Measurements from ENCODE around the gene CSTA. TPM values are rescaled to one million over a fixed set of nuclear protein-coding genes. Genes with fewer than 3 reads are reported as not detected.
A peak's percentile ranks its signal among the peaks of the same experiment; 100 is the strongest.

CSTA gene
- total RNA-seq, 2 experiments from 2014 or later, result not detected

DNA sequence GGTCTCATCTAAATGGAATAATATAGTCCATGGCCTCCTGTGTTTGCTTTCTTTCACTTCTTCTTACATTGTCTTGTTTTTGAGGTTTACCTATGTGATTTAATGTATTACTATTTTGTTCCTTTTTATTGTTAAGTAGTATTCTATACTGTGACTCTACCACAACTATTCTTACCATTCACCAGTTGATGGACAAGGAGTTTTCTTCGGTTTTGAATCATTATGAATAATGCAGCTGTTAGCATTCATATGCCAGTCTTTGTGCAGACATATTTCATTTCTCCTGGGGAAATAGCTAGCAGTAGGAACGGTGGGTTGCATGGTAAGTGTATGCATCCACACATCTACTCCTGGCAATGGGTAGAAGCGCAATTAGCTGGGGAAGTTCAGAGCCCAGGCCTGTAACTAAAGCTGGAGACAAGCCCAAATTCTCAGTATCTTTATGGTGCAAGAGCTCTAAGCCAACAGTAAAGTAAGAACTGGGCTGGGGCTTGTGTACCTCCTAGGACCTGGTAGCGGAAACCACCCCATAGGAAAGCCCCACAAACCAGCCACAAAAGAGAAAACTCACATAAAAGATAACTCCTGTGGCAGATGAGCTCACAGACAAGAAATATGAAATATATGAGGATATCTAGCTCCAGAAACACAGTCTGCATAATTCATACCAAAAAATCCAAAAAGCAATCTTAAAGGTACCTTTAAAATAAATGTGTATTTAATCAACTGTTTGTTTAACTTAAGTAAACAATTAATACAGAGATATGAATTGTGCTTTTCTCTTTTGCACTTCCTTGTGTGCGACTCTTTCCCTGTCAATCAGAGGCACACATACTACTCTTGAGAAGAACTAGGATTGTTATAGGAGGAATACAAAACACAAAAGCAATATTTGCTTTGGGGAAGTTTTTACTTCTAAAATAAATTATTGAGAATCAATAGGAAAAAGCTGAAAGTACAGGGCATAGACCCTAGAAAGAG lies 2.7 kb upstream of the CSTA start:
- Mint-ChIP-seq H3K4me1 (peaks cover 19% of the 10 kb centered on the region), H3K27me3 (no peaks in the 10 kb centered on the region), H3K36me3 (ENCODE audit: low read depth) (no peaks in the 10 kb centered on the region), H3K27ac (peak overlapping the region; percentile 48), H3K4me3 (no peak overlapping the region), H3K9me3 (ENCODE audit: low read depth) (peaks cover 6% of the 10 kb centered on the region)
- intact Hi-C loops (cut with DNase I, micrococcal nuclease), result no loop called here
- ATAC-seq (peak; percentile 96), DNase-seq (peak; percentile 57)
- ChIA-PET POLR2A (interaction anchor here (0.7 to 1.0 kb wide), 2 partner anchors 94 to 333 kb away, joined by 3 to 4 read pairs; partner anchors contain the start of gene WDR5B), CTCF (interaction anchor here (1.0 to 4.3 kb wide), 5 partner anchors 9 to 220 kb away, joined by 3 to 15 read pairs (median 3); no protein-coding TSS in a partner anchor)

DNA sequence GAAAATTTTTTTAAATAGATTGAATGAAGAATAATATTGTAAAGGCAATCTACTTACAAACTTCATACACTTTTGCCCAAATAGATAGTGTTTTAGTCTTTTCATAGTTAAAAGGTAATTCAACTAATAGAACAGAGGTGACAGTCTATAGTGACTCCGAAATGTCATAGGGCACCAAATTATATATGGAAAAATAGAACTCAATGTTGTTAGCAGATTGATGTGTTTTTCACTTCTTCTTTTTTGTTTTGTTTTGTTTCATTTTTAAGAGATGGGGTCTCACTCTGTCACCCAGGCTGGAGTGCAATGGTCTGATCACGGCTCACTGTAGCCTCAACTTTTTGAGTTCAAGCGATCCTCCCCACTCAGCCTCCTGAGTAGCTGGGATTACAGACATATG lies 721 bp downstream of the CSTA start:
- DNase-seq, result no peak
- intact Hi-C loops (cut with DNase I, micrococcal nuclease), result no loop called here
- no peaks in the 10 kb centered on the region for H3K36me3 Mint-ChIP-seq (ENCODE audit: low read depth)

DNA sequence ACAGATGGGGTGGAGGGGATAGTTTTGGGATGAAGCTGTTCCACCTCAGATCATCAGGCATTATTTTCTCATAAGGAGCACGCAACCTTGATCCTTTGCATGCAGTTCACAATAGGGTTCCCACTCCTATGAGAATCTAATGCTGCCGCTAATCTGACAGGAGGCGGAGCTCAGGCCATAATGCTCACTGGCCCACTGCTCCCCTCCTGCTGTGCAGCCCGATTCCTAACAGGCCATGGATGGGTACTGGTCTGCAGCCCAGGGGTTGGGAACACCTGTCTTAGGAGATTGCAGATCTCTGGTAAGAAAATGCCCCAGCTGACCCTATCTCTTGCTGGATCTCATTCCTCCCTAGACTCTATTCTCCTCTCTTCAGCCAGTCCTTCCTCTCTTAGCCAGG lies 6.8 kb downstream of the CSTA start:
- peaks cover 9% of the 10 kb centered on the region for H3K27me3 Mint-ChIP-seq
- DNase-seq (no peak), ATAC-seq (no peak)
- no peaks in the 10 kb centered on the region for H3K9me3 Mint-ChIP-seq (ENCODE audit: low read depth)
- CTCF ChIA-PET, result no interaction called here
- H3K27ac Mint-ChIP-seq, result no peak overlapping the region
- intact Hi-C loops (cut with DNase I, micrococcal nuclease), result no loop called here
- no peak overlapping the region for H3K4me3 Mint-ChIP-seq
- H3K4me1 Mint-ChIP-seq, result no peaks in the 10 kb centered on the region
- POLR2A ChIA-PET, result no interaction called here
- no peaks in the 10 kb centered on the region for H3K36me3 Mint-ChIP-seq (ENCODE audit: low read depth)

More for the DNA sequence above, 721 bp downstream of the CSTA start:
- H3K4me1 Mint-ChIP-seq, result peaks cover 19% of the 10 kb centered on the region
- ChIA-PET POLR2A (no interaction called here), CTCF (no interaction called here)
- no peaks in the 10 kb centered on the region for H3K27me3 Mint-ChIP-seq
- no peak for ATAC-seq
- H3K9me3 Mint-ChIP-seq (ENCODE audit: low read depth), result no peaks in the 10 kb centered on the region
- no peak overlapping the region for H3K27ac Mint-ChIP-seq
- no peak overlapping the region for H3K4me3 Mint-ChIP-seq

DNA sequence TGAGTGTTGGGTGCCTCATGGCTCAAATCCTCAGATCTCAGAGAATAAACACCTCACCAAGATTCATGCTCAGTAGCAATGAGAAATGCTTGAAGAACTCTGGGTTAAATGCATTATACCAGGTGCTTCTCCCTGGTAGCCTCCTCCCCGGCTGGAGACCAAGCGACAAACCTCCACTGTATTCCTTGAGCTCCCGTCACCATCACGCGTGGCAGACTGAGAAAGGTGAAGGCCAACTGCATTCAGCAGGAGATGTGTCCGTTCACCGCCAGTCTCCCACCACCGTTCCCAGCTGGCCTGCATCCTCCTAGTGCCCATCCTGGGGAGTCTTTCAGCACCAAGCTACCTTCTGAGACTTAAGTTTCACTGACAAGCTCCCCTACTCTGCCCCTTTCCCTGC lies 7.5 kb downstream of the CSTA start:
- Mint-ChIP-seq H3K4me1 (no peaks in the 10 kb centered on the region), H3K4me3 (no peak overlapping the region), H3K27ac (no peak overlapping the region), H3K9me3 (ENCODE audit: low read depth) (no peaks in the 10 kb centered on the region), H3K36me3 (ENCODE audit: low read depth) (no peaks in the 10 kb centered on the region), H3K27me3 (peaks cover 9% of the 10 kb centered on the region)
- CTCF ChIA-PET, result no interaction called here
- ATAC-seq, result no peak
- intact Hi-C loops (cut with DNase I, micrococcal nuclease), result no loop called here
- no peak for DNase-seq
- POLR2A ChIA-PET, result no interaction called here

DNA sequence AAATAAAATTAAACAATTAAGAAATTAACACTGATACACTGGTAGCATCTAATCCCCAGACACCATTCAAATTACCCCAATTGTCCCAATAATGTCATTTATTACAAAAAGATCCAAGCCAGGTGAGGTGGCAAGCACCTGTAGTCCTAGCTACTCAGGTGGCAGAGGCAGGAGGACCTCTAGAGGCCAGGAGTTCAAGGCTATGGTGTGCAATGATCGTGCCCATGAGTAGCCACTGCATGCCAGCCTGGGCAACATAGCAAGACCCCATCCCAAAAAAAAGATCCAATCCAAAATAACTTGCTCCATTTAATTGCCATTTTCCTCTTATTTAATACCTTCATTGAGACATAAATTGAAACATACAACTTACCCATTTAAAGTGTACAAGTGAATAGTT lies 17.8 kb downstream of the CSTA start:
- ChIA-PET CTCF (no interaction called here), POLR2A (no interaction called here)
- Mint-ChIP-seq H3K27ac (no peak overlapping the region), H3K36me3 (ENCODE audit: low read depth) (no peaks in the 10 kb centered on the region), H3K4me3 (no peak overlapping the region), H3K4me1 (no peaks in the 10 kb centered on the region), H3K9me3 (ENCODE audit: low read depth) (peaks cover 5% of the 10 kb centered on the region), H3K27me3 (no peaks in the 10 kb centered on the region)
- no peak for ATAC-seq
- no peak for DNase-seq
- intact Hi-C loops (cut with DNase I, micrococcal nuclease), result no loop called here

DNA sequence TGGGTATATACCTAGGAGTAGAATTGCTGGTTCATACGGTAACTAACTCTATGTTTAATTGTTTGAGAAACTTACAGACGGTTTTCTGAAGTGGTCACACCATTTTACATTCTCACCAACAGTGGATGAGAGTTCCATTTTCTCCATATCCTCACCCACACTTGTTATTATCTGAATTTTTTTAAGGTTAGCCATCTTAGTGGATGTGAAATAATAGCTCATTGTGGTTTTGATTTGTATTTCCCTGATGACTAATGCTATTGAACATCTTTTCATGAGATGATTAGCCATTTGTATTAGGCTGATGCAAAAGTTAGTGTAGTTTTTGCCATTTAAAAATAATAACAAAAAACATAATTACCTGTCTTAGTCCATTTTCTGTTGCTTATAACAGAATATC lies 18.6 kb downstream of the CSTA start:
- intact Hi-C loops (cut with DNase I, micrococcal nuclease), result no loop called here
- POLR2A ChIA-PET, result no interaction called here

DNA sequence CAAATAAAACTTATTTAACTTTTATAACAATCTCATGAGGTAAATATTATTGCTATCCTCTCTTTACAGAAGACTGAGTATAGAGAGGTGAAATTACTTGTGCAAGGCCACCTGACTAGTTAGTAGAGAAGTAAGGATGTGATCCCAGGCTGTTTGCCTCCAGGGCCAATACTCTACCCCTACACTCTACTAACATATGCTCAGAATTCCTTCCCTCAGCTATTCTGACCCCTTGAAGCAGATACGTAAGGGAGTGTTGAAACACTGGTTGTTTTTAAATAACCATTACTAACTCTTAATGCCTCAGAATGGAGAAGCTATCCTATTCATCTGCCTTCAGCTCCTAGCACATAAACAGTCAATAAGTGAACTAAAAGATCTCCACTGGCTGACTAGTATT lies 24.1 kb downstream of the CSTA start:
- no peak for ATAC-seq
- CTCF ChIA-PET, result no interaction called here
- Mint-ChIP-seq H3K4me3 (no peak overlapping the region), H3K9me3 (ENCODE audit: low read depth) (peaks cover 3% of the 10 kb centered on the region), H3K36me3 (ENCODE audit: low read depth) (no peaks in the 10 kb centered on the region), H3K27ac (no peak overlapping the region), H3K4me1 (no peaks in the 10 kb centered on the region), H3K27me3 (peaks cover 2% of the 10 kb centered on the region)
- POLR2A ChIA-PET, result interaction anchor here (0.7 kb wide), 1 partner anchor 119 kb away, joined by 7 read pairs; no protein-coding TSS in a partner anchor
- intact Hi-C loops (cut with DNase I, micrococcal nuclease), result no loop called here
- DNase-seq, result no peak

More for the DNA sequence above, 18.6 kb downstream of the CSTA start:
- Mint-ChIP-seq H3K27me3 (peaks cover 2% of the 10 kb centered on the region), H3K4me1 (no peaks in the 10 kb centered on the region), H3K27ac (no peak overlapping the region), H3K4me3 (no peak overlapping the region), H3K9me3 (ENCODE audit: low read depth) (peaks cover 5% of the 10 kb centered on the region), H3K36me3 (ENCODE audit: low read depth) (no peaks in the 10 kb centered on the region)
- ATAC-seq (no peak), DNase-seq (no peak)
- CTCF ChIA-PET, result no interaction called here

DNA sequence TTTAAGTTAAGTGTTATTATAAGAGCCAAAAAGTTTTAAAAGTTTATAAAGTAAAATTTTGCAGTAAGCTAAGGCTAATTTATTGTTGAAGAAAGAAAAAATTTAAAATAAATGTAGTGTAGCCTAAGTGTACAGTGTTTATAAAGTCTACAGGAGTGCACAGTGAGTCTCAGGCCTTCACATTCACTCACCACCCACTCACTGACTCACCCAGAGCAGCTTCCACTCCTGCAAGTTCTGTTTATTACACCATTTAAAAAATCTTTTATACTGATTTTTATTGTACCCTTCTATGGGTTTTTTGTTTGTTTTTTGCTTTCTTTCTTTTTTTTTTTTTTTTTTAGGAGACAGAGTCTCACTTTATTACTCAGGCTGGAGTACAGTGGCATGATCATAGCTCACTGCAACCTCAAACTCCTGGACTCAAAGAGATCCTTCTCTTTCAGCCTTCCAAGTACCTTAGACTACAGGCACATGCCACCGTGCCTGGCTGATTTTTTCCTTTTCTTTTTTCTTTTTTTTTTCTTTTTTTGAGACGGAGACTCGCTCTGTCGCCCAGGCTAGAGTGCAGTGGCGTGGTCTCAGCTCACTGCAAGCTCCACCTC lies 25.9 kb downstream of the CSTA start:
- POLR2A ChIA-PET, result interaction anchor here (0.6 kb wide), 4 partner anchors 23 to 65 kb away, joined by 3 to 5 read pairs (median 4); no protein-coding TSS in a partner anchor
- no peaks in the 10 kb centered on the region for H3K4me1 Mint-ChIP-seq
- peaks cover 2% of the 10 kb centered on the region for H3K27me3 Mint-ChIP-seq
- ATAC-seq (peak; percentile 61), DNase-seq (peak; percentile 32)
- H3K27ac Mint-ChIP-seq, result no peak overlapping the region
- peaks cover 3% of the 10 kb centered on the region for H3K9me3 Mint-ChIP-seq (ENCODE audit: low read depth)
- CTCF ChIA-PET, result interaction anchor here (0.6 kb wide), 1 partner anchor 45 kb away, joined by 3 read pairs; no protein-coding TSS in a partner anchor
- no peak overlapping the region for H3K4me3 Mint-ChIP-seq
- intact Hi-C loops (cut with DNase I, micrococcal nuclease), result no loop called here
- no peaks in the 10 kb centered on the region for H3K36me3 Mint-ChIP-seq (ENCODE audit: low read depth)

DNA sequence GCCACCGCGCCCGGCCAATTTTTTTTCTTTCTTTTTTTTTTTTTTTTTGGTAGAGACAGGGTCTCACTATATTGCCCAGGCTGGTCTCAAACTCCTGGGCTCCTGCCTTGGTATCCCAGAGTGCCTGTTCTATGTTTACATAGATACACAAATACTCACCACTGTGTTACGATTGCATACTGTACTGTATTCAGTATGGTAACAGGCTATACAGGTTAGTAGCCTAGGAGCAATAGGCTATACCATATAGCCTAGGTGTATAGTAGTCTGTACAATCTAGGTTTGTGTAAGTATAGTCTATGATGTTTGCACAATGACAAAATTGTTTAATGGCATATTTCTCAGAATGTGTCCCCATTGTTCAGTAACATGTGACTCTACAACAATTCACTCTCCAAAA lies 26.6 kb downstream of the CSTA start:
- intact Hi-C loops (cut with DNase I, micrococcal nuclease), result no loop called here
- Mint-ChIP-seq H3K36me3 (ENCODE audit: low read depth) (no peaks in the 10 kb centered on the region), H3K27ac (no peak overlapping the region), H3K9me3 (ENCODE audit: low read depth) (peaks cover 3% of the 10 kb centered on the region), H3K27me3 (peaks cover 2% of the 10 kb centered on the region), H3K4me3 (no peak overlapping the region), H3K4me1 (no peaks in the 10 kb centered on the region)
- ATAC-seq (no peak), DNase-seq (no peak)
- ChIA-PET CTCF (interaction anchor here (0.6 kb wide), 1 partner anchor 46 kb away, joined by 3 read pairs; no protein-coding TSS in a partner anchor), POLR2A (interaction anchor here (0.6 kb wide), 4 partner anchors 24 to 66 kb away, joined by 3 to 5 read pairs (median 4); no protein-coding TSS in a partner anchor)

DNA sequence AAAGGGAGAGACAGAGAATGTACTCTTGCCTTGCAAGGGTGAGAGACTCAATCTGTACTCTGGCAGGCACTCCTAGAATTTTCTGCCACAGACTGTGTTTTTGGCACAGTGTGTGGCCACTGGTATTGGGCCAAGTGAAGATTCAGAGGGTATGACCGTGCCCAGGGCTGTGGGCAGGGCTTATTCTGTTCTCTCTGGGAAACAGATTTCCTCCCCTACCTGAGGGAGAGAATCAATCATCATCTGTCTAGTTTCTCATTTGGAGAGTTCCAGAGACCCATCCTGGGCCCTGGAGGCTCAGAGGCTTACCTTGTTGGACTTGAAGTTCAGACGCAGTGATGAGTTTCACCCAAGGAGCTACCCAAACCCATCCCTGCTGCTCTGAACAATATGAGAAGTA lies 28.2 kb downstream of the CSTA start:
- no peaks in the 10 kb centered on the region for H3K4me1 Mint-ChIP-seq
- H3K27me3 Mint-ChIP-seq, result no peaks in the 10 kb centered on the region
- H3K9me3 Mint-ChIP-seq (ENCODE audit: low read depth), result no peaks in the 10 kb centered on the region
- H3K27ac Mint-ChIP-seq, result no peak overlapping the region
- ChIA-PET CTCF (interaction anchor here (1.0 kb wide), 1 partner anchor 10 kb away, joined by 3 read pairs; no protein-coding TSS in a partner anchor), POLR2A (no interaction called here)
- DNase-seq (no peak), ATAC-seq (no peak)
- no peak overlapping the region for H3K4me3 Mint-ChIP-seq
- intact Hi-C loops (cut with DNase I, micrococcal nuclease), result no loop called here
- H3K36me3 Mint-ChIP-seq (ENCODE audit: low read depth), result no peaks in the 10 kb centered on the region

DNA sequence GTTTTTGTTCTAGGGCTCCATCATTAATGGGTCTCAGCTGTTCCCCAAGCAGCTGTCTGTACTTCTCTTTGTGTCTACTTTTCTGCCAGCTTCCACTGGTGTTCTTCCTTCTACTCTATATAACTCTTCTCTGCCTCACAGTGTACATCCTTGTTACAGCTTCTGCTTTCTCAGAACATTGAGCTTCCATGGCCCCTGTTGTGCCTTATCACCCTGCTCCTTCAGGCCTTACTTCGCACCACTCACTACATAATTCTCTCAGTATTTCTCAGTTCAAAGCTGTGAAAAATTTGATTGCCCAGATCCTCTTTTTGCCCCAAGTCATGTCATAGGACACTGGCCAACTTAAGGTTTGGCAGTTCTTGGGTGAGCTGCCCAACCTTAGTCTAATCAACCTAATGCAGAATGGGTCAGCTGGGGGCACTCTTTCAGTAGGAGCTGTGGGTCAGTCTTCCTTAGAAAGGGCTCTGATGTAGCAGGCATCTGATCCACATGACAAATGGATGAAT lies 28.9 kb downstream of the CSTA start:
- Mint-ChIP-seq H3K36me3 (ENCODE audit: low read depth) (peaks cover 7% of the 10 kb centered on the region), H3K4me1 (peaks cover 4% of the 10 kb centered on the region), H3K27ac (no peak overlapping the region), H3K9me3 (ENCODE audit: low read depth) (no peaks in the 10 kb centered on the region), H3K4me3 (no peak overlapping the region), H3K27me3 (no peaks in the 10 kb centered on the region)
- POLR2A ChIA-PET, result interaction anchor here (0.6 kb wide), 2 partner anchors 29 to 88 kb away, joined by 3 to 4 read pairs; partner anchors contain the start of gene MIX23
- ATAC-seq (no peak), DNase-seq (no peak)
- intact Hi-C loops (cut with DNase I, micrococcal nuclease), result no loop called here
- CTCF ChIA-PET, result interaction anchor here (1.0 kb wide), 1 partner anchor 108 kb away, joined by 3 read pairs; no protein-coding TSS in a partner anchor
